Limb (tissue), 2 donors: ENCODE measurements around the gene COMMD1.
"Not testable (repeated sequence)": the region's sequence is repeated elsewhere in the genome, so short reads cannot be mapped to it uniquely, and the experiment has no call there.

Experiments used
- DNase-seq, 2 donors: peaks; one replicate each; pipeline ENCODE4 v3.0.0-alpha.2; 2016; ENCODE audit errors: extremely low spot score in 2 of 2

Gene COMMD1

DNA sequence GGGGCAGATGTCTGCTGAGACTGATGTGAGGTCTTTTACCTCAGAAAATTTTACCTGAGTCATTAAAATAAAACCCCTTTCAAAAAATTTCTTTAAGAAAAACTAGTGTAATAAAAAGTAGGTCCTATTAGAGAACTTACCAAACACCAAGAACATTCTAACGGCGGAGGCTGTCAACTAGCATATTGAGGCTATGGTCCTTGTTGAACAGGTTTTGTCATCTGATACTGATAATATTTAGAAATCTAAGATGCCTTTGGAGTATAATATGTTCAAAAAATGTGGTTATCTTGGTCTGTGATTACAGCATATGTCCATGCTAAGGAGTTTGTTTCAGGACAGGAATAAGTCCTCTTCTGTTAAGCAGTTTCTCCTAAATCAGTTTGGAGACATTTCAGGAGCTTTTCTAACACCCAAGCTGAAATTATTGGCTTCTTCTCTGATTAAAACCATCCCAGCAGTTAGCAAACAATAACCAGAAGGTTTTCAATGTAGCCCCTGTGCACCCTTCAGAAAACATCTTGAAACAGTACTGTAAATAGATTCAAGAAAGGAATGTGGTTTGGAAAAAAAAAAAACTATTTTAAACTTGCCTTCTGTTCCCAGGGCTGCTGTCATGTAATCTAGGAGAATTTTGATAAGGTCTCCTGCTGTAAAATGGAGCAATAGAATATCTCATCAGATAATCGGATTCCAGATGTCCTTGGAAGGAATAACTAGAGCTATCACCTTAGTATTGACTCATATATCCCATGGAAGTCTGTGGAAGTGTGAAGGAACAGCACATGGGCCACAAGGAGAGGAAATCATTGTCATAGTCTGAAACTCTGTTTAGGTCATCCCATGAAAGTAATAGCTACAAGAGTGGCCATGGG lies 231.7 kb downstream of the COMMD1 start:
- no peak for DNase-seq

GRCh38 chr2:62140426-62141141 lies 235.1 kb downstream of the COMMD1 start:
- no peak for DNase-seq

DNA sequence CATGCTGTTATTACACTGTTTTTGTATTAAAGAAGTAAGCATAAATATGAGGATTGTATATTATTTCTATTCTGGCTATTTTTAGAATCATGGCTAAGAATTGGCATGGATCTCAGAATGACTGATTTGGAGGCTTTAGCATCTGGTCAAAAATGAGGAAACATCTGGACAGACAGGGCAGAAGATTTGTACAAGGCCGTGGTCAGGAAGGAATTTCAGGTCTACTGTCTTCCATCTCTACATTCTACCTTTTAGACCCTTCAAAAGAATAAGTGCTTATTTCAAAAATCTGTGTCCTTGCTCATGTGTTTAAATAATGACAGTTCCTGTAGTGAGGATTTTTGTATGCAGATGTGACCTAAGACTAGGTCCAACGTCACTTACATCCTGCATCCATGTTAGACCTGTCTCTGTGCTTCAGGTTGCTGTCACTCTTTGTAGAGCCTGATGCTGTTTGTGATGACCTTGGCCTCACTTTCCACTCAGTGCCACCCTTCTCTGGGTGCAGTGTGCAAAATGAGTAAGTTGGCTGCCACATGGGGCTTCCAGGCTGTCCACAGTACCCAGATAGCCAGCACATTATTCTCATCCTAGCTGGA lies 235.8 kb downstream of the COMMD1 start:
- no peak for DNase-seq

DNA sequence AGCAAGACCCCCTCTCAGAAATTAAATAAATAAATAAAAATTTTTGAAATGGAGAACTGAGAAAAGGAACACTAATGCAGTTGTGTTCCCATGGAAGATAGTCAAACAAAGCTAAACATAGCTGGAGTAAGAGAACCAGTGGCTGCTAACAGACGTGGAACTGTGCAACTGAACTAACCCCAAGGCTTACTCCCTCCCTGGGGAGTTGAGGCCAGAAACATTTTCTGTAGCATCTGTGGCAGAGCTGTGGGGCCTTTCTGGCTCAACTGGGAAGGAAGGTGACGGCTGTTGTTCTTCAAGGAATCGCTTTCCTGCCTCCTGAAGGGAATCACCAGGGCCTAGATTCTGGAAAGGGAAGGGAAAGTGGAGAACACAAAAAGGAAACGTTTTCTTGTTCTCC lies 236.6 kb downstream of the COMMD1 start:
- no peak for DNase-seq

DNA sequence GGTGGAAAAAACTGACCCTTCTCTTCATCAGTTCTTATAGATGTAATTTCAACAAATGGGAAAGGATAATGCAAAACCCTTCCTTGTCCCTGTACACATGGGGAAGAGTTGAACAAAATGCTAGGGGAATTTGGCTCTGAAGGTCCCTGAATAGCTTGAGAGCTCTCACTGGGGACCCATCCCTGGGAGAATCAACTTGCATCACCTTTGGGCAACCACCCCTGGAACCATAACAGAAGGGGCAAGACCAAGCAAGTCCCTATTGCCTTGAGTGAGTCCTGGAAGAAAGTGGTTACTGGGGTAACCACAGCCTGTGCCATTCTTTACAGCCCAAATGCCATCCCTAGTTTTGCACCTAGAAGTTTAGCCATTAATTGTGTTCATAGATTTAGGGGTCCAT lies 238.2 kb downstream of the COMMD1 start:
- no peak for DNase-seq

- DNase-seq = no peak
Observed at GRCh38 chr2:62144689-62145477, 239.4 kb downstream of the COMMD1 start.

DNA sequence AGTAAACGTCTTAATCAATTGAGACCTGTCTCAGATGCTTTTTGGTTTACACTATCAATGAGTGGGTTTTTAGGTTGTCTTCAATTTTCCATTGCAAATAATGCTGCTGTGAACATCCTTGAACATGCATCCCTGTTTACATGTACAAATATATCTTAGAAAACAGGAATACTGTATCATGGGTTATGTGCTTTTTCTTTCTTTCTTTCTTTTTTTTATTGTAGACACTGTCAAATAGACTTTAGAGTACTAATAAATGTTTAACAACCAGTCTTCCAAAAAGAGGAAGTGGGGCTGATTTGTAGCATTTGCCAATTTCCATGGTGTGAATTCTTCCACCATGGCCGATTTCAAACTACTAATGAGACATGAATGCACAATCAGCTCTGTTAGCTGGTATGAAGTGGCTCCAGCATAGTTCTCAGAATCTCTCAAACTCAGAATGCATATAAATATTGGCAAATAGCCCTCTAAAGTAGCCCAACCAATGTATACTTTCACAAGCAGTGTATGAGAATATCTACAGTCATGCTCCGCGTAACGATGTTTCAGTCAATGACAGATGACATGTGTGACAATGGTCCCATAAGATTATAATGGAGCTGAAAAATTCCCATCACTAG lies 240.1 kb downstream of the COMMD1 start:
- no peak for DNase-seq

DNA sequence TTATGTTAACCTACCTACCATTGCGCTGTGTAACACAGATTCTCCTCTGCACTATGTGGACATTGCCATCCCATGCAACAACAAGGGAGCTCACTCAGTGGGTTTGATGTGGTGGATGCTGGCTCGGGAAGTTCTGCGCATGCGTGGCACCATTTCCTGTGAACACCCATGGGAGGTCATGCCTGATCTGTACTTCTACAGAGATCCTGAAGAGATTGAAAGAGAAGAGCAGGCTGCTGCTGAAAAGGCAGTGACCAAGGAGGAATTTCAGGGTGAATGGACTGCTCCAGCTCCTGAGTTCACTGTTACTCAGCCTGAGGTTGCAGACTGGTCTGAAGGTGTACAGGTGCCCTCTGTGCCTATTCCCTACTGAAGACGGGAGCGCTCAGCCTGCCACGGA lies 241.3 kb downstream of the COMMD1 start:
- DNase-seq = not testable (repeated sequence)

GRCh38 chr2:62147610-62148301 lies 242.3 kb downstream of the COMMD1 start:
- DNase-seq = no peak

DNA sequence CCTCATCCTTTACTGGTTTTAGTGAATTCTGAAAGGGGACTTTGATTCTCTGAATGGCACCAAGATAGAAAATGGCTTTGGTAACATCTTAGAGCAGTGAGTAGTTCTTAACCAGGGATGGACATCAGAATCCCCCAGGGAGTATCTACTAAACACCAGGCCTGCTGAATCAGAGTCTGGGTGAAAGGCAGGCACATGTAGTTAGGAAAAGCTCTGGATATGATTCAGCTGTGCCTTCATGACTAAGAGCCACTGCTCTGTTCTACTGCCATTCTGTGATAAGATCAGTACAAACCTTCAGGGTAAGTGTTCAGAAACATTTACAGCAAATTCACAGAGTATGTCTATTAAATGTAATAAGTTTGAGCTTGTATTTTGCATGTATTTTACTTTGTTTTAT lies 244.2 kb downstream of the COMMD1 start:
- DNase-seq = no peak

DNA sequence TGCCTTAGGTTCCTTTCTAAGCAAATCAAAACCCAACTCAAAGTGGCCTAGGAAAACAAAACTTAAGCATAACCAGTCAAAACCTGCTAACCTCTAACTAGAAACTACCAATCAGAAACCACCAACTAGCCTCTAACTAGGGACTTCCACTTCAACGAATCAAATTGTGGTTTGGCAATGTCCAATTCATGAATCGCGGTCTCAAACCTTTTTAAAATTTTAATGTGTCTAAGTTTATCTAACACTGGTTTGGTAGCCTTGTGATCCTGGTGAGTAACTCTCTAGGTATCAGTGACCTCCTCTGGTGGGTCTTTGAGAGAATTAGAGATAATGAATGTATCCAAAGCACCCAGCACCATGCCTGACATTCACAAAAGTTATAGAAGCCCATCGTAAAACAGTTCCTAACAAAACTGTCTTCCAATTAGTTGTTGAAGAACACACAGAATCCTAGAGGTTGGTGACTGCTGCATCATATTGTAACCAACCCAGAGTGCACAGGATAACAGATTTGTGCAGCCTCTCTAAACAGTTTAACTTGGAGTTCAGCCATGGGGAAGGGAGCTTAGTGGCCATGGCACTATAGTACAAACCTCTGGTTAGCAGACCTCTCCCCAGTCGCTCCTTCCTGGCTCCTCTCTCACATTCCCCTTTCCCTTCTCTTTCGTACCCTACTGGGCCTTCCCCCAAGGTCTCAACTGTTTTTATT lies 245.3 kb downstream of the COMMD1 start:
- DNase-seq = no peak

- no peak for DNase-seq
Observed at GRCh38 chr2:62151306-62151638, 245.8 kb downstream of the COMMD1 start.

DNA sequence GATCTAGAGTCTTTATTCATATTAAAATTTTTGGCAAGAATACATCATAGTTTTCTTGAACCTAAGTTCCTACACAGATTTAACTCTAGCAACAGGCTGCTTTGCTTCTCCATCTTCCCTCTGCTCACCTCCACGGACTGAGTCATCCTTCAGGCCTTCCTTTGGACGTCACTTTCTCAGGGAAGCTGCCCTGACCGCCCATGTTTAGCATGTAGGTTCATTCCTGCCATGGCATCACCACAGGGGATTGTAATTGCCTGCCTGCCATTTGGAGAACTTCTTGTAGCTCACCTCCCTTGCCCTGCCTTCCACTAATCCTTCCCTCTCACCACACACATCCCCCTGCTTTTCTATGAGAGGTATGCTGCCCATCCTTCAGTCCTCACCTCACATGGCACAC lies 246.5 kb downstream of the COMMD1 start:
- no peak for DNase-seq

DNA sequence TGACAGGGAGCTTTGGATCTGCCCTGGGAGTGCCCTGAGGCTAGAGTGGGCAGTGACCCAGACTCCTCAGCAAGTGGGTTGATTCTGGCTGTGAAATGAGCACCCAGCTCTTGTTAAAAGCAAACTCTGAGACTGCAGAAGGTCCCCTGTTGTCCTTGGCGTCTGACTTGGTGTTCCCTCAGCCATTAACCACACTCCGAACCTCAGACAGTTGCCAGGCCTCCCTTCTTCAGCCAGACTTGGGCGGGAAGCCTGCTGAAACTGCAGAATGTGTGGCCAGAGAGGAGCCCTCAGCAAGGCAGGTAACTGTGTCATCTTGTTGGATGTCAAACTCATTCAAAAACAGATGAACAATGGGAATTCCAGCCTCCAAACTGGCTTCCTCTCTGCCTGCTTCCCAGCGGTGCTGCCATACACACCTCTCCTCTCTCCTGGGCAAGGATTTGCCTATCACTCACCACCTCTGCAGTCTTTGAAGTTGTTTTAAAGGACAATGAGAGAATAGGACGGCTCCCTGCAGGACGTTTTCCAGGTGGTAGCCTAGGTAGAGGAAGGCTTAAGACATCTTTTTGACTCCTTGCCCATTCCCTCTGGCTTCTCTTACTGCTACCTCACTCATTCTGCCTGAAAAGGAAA lies 251.5 kb downstream of the COMMD1 start:
- no peak for DNase-seq

- DNase-seq = no peak
Observed at GRCh38 chr2:62158444-62159121, 253.1 kb downstream of the COMMD1 start.

- DNase-seq = not testable (repeated sequence)
Observed at GRCh38 chr2:62160691-62161090, 255.2 kb downstream of the COMMD1 start.

GRCh38 chr2:62163106-62163831 lies 257.8 kb downstream of the COMMD1 start:
- no peak for DNase-seq

DNA sequence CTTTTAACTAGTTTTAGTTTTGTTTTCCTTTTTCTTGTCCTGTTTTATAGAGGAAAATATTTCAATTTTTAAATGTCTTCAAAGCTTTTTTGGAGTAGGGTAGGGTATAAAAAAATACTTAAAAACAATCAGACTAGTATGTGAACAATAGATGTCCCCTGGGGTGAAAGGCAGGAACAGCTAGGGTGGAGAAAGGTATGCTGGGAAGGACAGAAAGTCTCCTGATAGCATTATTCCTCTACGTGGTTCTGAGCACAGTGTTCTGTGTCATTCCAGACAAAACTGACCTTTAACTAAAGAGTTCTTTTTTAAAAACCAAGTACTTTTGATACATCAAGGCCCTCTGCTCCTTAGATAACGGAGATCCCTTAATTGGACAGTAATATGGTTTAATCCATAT lies 258.4 kb downstream of the COMMD1 start:
- DNase-seq = no peak
